ENCODE data around the gene STRBP. TPM values are rescaled to one million over a fixed set of nuclear protein-coding genes. Genes with fewer than 3 reads are reported as not detected.

Gene STRBP
- total and polyA plus RNA-seq, 2 of the 4 experiments (the other 2 are of a cell fraction), result 2.1 to 2.5 TPM

DNA sequence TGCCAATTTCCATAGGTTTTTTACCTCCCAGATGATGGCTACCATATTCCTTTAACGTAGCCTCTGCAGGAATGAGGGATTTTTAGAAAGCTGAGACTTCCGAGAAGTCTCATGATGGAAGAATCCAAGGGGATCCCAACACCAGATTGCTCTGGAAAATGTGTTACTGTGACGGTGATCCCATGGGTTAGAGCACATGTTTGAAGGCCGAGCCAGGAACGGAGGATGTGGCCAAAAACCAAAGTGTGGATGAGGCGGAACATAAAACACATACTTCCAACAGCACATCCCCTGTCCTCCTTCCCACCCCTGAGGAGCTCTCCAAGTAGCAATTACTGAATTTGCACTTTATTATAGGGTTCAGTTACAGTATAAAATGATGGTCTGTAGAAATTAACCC, 152.3 kb downstream of the STRBP start:
- no peak for ATAC-seq (ENCODE audit: low read depth)
- BruUV-seq (replicated peaks), result no TSS peak

More for the DNA sequence above, 152.3 kb downstream of the STRBP start:
- Histone ChIP-seq H3K27me3 (ENCODE audit: control insufficient read depth, insufficient read depth, low read length) (no peaks in the 10 kb centered on the region), H4K5ac (ENCODE audit: low read depth, low read length) (no peak overlapping the region), H3K9me1 (ENCODE audit: insufficient read depth, low read length) (peaks cover 6% of the 10 kb centered on the region; the same call in 1 of the 2 replicates), H3K36me3 (ENCODE audit: control insufficient read depth, insufficient read depth, low read length) (0 out of 2 replicates have a peak, but pooled peaks cover under 1% of the 10 kb centered on the region), H3K14ac (replicated peaks; ENCODE audit: low read depth, low read length) (no peak overlapping the region), H2BK5ac (ENCODE audit: low read depth, low read length, poor library complexity, severe bottlenecking) (no peak overlapping the region), H4K8ac (ENCODE audit: low read depth in 2 of 2, low read length in 2 of 2) (no peak overlapping the region), H3K4me3 (ENCODE audit: insufficient read depth, low read depth, low read length) (no peak overlapping the region), H3K4me2 (ENCODE audit: low read depth, low read length) (no peak overlapping the region), H3K56ac (ENCODE audit: extremely low read depth, insufficient read depth, low read length) (no peak overlapping the region), H3K9me3 (ENCODE audit: control insufficient read depth, insufficient read depth, low read length) (no peaks in the 10 kb centered on the region), H2AK5ac (ENCODE audit: low read depth, low read length) (no peak overlapping the region), H3K18ac (ENCODE audit: low read depth, low read length) (no peak overlapping the region), H3K9ac (ENCODE audit: low read depth, low read length) (no peak overlapping the region), H2AFZ (replicated peaks; ENCODE audit: low read length, poor library complexity) (no peak overlapping the region), H2BK15ac (ENCODE audit: low read depth, low read length) (no peak overlapping the region), H3K4ac (ENCODE audit: low read depth, low read length) (no peak overlapping the region), H3K27ac (ENCODE audit: insufficient read depth, low read length) (no peak overlapping the region), H3K4me1 (ENCODE audit: control insufficient read depth, insufficient read depth, low read length) (peaks cover 2% of the 10 kb centered on the region; the same call in 1 of the 2 replicates), H2BK120ac (ENCODE audit: low read depth, low read length) (no peak overlapping the region), H3K23ac (ENCODE audit: low read depth, low read length) (no peak overlapping the region), H4K20me1 (ENCODE audit: insufficient read depth, low read length) (no peaks in the 10 kb centered on the region), H4K91ac (ENCODE audit: insufficient read depth, low read depth, low read length) (no peak overlapping the region), H2BK20ac (ENCODE audit: low read depth, low read length) (no peak overlapping the region), H3K79me1 (ENCODE audit: low read depth in 1 of 2, low read length in 2 of 2) (no peaks in the 10 kb centered on the region), H2AK9ac (replicated peaks; ENCODE audit: low read depth, low read length, poor library complexity) (no peak overlapping the region)
- intact Hi-C loops (cut with micrococcal nuclease), result no loop called here
- CTCF ChIA-PET, result no interaction called here
- no peak for TF ChIP-seq RCOR1 (IDR thresholded peaks at IDR 0.05; ENCODE audit: insufficient replicate concordance, low read length)
- no peak for TF ChIP-seq POLR2A (IDR thresholded peaks at IDR 0.05; ENCODE audit: low read depth, low read length)
- no peak for TF ChIP-seq MXI1 (IDR thresholded peaks at IDR 0.05; ENCODE audit: borderline replicate concordance, low read depth, low read length)
- no peak for TF ChIP-seq CHD1 (IDR thresholded peaks at IDR 0.05; ENCODE audit: low read depth, low read length)
- TF ChIP-seq, protein P1, sequence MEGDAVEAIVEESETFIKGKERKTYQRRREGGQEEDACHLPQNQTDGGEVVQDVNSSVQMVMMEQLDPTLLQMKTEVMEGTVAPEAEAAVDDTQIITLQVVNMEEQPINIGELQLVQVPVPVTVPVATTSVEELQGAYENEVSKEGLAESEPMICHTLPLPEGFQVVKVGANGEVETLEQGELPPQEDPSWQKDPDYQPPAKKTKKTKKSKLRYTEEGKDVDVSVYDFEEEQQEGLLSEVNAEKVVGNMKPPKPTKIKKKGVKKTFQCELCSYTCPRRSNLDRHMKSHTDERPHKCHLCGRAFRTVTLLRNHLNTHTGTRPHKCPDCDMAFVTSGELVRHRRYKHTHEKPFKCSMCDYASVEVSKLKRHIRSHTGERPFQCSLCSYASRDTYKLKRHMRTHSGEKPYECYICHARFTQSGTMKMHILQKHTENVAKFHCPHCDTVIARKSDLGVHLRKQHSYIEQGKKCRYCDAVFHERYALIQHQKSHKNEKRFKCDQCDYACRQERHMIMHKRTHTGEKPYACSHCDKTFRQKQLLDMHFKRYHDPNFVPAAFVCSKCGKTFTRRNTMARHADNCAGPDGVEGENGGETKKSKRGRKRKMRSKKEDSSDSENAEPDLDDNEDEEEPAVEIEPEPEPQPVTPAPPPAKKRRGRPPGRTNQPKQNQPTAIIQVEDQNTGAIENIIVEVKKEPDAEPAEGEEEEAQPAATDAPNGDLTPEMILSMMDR (conservative IDR thresholded peaks at IDR 0.05; ENCODE audit: low read depth, low read length), result no peak
- TF ChIP-seq CEBPB (IDR thresholded peaks at IDR 0.05; ENCODE audit: low read depth, low read length), result no peak
- TF ChIP-seq RAD21 (IDR thresholded peaks at IDR 0.05; ENCODE audit: low read length), result no peak
- TF ChIP-seq SMC3 (IDR thresholded peaks at IDR 0.05; ENCODE audit: low read depth, low read length), result no peak
- TF ChIP-seq NFE2L2 (IDR thresholded peaks at IDR 0.05; ENCODE audit: low read depth, low read length), result no peak
- DNase-seq, result no peak
- dilution Hi-C loops (cut with HindIII; ENCODE audit: low sequenced_read_pairs, unreplicated experiment), result no loop called here
- in situ Hi-C loops (cut with MboI; ENCODE audit: low sequenced_read_pairs), result no loop called here
- POLR2A ChIA-PET (ENCODE audit: unreplicated experiment), result no interaction called here
- WGBS, 2 experiments (ENCODE audit: extremely low coverage in 2 of 2, insufficient read length in 1 of 2), result 100% methylated on average over 1 of the region's 6 CpGs; no CpG with 5 or more reads in 1 of the 2 experiments

All from IMR-90 (cell line).